AG09319 (cell line): ENCODE data around the gene PIH1D1.
"Not testable (repeated sequence)": the region's sequence is repeated elsewhere in the genome, so short reads cannot be mapped to it uniquely, and the experiment has no call there.

Source experiments
- DNase-seq: peaks from one replicate; pipeline ENCODE4 v3.0.0-alpha.2; 2010; ENCODE audit warnings: low read depth; ENCODE audit errors: extremely low read depth
- TF ChIP-seq, protein P1 (sequence below): IDR thresholded peaks from 2 replicates; pipeline ENCODE4 v1.5.1; 2011; ENCODE audit warnings: low read depth, mild to moderate bottlenecking, inconsistent platforms, low read length, moderate library complexity

Gene PIH1D1

DNA sequence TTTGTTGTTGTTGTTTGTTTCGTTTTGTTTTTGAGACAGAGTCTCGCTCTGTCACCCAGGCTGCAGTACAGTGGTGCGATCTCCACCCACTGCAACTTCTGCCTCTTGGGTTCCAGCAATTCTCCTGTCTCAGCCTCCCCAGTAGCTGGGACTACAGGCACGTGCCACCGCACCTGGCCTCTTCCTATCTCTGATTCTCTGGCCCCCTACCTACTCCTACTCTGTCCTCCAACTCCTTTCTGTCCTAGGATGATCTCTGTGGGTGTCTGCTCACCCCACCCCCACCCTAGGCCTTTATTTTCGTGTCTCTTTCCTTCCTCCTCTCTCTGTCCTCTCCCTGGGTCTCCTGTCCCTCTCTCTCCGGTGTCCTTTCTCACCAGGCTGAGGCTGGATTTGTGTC lies 1.2 kb downstream of the PIH1D1 start:
- no peak for DNase-seq
- TF ChIP-seq, protein P1, sequence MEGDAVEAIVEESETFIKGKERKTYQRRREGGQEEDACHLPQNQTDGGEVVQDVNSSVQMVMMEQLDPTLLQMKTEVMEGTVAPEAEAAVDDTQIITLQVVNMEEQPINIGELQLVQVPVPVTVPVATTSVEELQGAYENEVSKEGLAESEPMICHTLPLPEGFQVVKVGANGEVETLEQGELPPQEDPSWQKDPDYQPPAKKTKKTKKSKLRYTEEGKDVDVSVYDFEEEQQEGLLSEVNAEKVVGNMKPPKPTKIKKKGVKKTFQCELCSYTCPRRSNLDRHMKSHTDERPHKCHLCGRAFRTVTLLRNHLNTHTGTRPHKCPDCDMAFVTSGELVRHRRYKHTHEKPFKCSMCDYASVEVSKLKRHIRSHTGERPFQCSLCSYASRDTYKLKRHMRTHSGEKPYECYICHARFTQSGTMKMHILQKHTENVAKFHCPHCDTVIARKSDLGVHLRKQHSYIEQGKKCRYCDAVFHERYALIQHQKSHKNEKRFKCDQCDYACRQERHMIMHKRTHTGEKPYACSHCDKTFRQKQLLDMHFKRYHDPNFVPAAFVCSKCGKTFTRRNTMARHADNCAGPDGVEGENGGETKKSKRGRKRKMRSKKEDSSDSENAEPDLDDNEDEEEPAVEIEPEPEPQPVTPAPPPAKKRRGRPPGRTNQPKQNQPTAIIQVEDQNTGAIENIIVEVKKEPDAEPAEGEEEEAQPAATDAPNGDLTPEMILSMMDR: no peak

DNA sequence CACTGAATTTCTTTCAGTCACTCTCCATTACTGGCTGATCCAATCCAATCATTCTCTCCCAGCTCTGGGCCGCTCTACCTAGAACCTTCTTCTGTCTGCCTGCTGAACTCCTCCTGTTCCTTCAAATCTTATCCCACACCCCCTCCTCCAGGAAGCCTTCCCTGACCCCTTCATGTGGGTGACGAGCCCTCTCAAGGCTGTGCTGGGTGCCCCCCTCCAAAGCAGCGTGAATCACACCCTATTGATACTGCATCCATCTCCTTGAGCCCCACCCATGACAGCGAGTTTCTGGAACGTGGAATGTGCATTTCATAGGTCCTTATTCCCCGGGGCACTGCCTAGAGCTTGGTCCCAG lies 3.2 kb downstream of the PIH1D1 start:
- TF ChIP-seq, protein P1: no peak
- DNase-seq: no peak

DNA sequence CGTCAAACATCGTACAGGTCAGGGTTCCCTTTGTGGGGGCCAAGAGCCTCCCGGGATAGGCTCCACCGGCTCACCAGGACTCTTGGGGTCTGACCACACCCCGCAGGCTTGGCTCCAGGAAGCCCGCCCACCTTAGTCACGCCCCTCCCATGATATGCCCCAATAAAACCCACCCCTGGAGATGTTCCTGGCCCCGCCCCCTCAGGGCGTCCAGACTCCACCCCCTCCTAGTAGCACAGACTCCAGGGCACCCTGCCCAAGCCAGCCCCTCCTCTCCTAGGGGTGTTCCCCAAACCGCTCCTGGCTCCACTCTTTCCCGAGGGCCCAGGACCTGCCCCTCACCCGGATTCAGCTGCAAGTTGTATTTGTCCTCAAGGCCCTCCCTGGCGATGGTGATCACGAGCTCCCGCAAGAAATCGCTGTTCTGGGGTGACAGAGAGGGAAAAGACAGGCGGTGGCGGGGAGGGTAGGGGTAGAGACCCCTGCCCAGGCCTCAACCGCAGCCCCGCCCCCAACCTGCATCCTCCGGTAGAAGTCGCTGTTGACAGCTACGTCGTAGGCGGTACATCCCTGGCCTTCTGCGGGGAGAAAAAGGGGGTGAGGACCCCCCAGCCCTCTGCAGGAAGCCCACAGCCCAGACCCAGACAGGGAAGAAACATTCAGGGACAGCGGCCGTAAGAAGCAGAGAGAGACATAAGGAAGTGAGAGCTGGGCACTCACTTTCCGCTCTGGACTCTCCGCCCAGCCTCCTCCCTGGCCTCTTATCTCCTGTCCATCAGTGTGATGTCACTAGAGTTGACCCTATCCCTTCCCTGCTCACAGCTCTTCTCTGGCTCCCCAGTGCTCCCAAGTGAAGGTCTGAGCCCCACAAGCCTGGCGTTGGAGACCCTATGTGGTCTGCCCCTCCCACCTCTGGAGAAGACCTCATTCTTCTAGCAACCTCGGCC lies 3.9 kb downstream of the PIH1D1 start:
- TF ChIP-seq, protein P1: no peak
- no peak for DNase-seq

DNA sequence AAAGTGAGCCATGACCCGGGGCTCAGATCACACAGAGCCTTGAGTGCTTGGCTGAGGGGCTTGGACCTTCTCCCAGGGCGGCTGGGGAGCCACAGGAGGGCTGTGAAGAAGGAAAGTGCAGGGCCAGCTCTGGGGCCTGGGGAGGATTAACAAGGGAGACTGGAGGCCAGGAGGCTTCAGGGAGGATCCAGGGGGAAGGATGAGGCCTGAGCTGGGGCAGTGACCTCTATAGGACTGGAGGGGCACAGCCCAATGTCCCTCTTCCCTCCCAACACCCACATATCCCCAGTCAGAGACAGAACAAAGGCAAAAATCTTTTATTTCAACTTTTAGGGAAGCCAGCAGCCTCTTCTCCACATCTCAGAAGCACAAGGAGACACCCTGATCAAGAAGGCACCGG lies 5.6 kb downstream of the PIH1D1 start:
- TF ChIP-seq, protein P1: no peak
- DNase-seq: no peak

DNA sequence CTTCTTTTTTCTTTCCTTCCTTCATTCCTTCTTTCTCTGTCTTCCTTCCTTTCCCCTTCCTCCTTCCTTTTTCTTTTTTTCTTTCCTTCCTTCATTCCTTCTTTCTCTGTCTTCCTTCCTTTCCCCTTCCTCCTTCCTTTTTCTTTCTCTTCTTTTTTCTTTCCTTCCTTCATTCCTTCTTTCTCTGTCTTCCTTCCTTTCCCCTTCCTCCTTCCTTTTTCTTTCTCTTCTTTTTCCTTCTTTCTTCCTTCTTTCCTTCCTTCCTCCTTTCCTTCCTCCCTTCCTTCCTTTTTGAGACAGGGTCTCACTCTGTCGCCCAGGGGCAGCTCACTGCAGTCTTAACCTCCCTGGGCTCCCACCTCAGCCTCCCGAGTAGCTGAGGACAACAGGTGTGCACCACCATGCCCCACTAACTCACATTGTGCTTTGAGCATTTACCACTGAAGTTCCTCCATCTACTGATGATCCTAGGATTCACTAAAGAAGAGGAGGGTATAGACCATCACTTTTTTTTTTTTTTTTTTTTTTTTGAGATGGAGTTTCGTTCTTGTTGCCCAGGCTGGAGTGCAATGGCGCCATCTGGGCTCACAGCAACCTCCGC lies 7.4 kb downstream of the PIH1D1 start:
- not testable (repeated sequence) for DNase-seq

DNA sequence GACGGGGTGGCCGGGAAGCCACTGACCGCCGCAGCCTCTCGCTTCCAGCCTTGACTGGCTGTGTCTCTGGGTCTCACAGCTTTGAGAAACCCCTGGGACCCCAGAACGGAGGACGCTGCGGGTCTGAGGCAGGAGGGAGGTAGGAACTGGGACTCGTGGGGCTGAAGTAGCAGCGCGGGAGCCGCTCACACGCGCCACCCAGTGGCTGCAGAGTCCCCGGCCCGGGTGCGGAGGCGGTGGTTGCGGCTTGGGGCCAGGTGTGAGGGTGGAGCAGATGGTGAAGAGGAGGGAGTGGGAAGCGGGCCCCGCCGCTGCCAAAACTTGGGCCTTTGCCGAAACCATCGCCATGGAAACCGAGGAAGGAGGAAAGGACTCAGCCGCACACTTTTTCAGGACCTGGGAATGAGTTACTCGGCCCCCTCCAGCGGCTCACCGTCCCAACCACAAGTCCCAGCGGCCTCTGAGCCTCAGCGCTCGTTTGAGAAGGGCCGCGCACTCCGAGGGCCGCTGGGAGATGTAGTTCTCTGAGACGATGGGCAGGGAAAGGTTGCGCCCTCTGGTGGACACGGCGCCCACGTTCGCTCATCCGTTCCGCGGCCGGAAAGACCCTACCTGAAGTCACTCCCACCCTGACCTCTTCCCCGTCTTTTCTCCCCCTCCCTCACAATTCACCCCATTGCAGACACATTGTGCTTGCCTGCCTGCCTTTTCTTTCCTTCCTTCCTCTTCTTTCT lies 8.1 kb downstream of the PIH1D1 start:
- TF ChIP-seq, protein P1: peak; percentile 91
- peak; percentile 84 for DNase-seq

DNA sequence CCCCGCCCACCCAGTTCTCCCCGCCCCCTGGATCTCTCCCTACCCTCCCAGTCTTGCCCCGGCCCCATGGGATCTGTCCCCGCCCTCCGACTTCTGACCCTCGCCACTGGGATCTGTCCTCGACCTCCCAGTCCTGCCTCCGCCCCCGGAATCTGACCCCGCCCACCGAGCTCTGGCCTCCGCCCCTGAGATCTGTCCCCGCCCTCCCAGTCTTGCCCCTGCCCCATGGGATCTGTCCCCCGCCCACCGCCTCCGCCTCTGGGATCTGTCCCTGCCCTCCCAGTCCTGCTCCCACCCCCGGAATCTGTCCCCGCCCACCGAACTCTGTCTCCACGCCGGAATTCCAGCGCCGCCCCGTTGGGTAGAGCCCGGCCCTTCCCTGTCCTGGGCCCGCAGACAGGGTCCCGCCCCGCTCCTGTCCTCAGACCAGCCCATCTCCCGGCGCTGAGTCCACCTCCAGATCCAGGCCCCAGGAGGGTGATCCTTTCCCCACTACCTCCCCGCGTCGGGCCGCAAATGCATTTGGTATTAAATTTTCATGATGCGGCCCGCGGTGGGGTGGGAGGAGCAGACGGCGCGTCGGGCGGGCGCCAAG lies 8.7 kb downstream of the PIH1D1 start:
- TF ChIP-seq, protein P1: no peak
- peak; percentile 50 for DNase-seq
